ENCODE data around the gene EHD1.
A peak's percentile ranks its signal among the peaks of the same experiment; 100 is the strongest.

EHD1 gene

GRCh38 chr11:64872790-64873488 is 5.5 kb downstream of the EHD1 start:
- no peak for DNase-seq (ENCODE audit: low read depth)

- no peak for DNase-seq (ENCODE audit: low read depth)
Observed at GRCh38 chr11:64871492-64871891, 6.9 kb downstream of the EHD1 start.

DNA sequence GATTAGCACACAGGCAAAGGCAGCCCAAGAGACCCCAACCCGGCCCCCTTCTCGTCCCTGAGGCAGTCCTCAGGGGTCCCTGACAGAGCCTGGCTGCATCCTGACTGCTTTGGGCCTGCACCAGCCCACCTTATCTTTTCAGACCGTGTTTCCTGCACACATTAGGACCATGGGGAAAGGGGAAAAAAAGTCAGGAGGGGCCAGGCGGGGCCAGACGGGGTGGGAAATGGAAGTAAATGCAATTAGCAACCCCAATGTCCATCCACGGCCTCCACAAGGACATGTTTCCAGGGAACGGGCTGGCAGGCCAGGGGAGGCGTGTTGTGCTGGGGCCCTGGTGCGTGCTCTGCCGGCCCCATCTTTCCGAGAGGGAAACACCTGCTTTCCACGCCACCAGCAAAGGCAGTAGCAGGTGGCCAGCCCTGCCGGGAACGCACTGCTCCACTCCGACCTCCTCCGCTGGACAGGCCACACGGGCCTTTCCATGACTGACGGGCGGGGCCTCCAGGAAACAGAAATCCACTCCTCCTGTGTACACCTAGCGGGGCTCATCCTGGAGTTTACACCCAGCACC is 7.4 kb downstream of the EHD1 start:
- DNase-seq (ENCODE audit: low read depth) = no peak

DNA sequence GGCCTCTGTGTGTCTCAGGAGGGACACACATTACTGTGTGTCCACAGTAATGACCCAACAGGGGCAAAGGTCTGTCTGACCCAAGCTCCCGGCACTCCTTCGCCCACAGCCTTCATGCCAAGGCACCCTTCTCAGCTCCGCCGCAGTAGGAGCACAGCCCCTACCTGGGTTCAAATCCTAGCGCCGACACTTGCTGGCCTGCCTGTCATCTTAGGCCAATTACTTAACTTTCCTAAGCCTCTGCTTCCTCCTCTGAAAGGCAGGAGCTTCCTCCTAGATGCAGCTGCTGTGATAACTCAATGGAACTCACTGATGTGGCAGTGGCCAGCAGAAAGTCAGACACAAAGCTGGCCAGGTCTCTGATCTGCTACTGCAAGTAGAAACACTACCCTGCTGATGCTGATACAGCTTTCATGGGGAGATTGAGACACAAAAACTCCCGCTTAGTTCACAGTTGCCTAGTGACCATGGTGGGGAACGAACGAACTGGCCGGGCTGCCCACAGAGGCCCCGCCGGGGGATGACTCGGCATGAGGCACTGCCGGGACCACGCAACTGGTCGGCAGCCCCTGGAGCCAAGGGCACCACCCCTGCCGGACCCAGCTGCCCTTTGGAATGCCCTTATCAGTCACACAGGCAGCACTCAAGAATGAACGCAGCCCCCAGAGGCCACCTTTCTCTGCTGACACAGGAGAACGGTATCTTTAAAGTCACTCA is 8.1 kb downstream of the EHD1 start:
- no peak for DNase-seq (ENCODE audit: low read depth)

- DNase-seq (ENCODE audit: low read depth) = no peak
Observed at GRCh38 chr11:64869571-64870175, 8.7 kb downstream of the EHD1 start.

GRCh38 chr11:64868904-64869570 is 9.4 kb downstream of the EHD1 start:
- no peak for DNase-seq (ENCODE audit: low read depth)

DNA sequence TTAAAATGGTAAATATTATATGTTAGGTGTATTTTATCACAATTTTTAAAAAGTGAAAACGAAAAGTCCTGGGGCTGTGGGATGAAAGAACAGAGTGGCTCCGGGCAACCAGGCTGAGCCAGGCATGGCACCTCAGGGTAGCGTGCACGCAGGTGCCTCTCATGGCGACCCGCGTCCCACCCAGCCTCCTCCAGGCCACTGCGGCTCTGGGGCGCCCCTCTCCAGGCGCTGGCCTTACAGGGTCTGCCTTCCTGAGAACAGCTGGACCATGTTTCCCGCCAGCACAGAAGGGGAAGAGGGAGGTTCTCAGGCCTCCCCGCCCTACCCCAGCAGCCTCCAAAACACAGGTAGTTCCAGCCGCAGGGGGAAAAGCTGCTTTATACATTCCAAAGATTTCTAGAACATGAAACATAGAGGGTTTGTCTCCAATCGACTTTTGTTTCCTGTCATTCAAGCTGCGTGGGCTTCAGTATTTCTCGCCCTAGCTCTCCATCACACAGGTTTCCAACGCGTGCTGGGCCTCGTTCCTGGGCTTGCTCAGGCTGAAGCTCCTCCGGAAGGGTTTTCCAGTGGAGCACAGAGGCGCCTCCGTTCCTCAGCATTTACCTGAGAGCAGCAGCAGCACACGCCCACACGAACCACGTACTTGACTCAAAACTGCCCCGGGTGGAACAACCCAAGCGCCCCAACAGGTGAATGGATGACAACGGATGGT is 10.5 kb downstream of the EHD1 start:
- DNase-seq (ENCODE audit: low read depth) = no peak

- no peak for DNase-seq (ENCODE audit: low read depth)
Observed at GRCh38 chr11:64866173-64866491, 12.3 kb downstream of the EHD1 start.

GRCh38 chr11:64865286-64866172 is 12.9 kb downstream of the EHD1 start:
- no peak for DNase-seq (ENCODE audit: low read depth)

DNA sequence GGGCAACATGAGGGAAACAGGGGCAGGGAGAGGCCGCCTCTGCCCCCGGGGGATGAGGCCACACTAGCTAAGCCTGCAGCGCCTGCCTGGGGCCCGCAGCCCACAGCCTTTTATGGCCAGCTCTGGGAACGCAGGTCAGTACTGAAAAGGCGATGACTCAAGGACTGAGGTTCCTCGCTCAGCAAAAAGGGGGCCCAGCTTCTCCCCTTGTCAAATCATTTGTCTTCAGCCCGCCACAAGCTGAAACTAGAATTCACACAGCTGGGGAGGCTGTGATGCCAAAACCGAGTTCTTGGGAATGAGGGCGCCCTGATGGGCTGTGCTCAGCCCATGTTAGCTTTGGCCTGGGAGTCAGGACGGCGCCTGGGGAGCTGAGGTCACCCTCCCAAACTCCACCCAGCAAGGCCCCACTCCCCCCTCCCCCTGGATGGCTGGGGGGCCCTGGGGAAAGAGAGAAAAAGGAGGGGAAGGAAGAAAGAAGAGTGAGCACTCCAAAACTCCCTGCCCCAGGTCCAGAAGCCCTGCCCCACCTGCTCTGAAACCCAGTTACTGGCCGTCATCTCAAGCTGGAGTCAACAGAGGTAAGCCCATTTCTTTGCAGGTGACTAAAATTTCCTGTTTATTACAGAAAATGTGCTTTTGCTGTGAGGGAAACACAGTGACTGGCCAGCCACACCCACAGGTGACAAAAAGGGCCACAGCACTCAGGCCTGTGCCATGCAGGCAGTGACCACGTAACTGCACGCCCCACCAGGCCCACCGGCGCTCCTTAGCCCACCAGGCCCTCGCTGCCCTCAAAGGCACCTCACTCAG is 13.7 kb downstream of the EHD1 start:
- no peak for DNase-seq (ENCODE audit: low read depth)

- DNase-seq (ENCODE audit: low read depth) = no peak
Observed at GRCh38 chr11:64864135-64864472, 14.3 kb downstream of the EHD1 start.

DNA sequence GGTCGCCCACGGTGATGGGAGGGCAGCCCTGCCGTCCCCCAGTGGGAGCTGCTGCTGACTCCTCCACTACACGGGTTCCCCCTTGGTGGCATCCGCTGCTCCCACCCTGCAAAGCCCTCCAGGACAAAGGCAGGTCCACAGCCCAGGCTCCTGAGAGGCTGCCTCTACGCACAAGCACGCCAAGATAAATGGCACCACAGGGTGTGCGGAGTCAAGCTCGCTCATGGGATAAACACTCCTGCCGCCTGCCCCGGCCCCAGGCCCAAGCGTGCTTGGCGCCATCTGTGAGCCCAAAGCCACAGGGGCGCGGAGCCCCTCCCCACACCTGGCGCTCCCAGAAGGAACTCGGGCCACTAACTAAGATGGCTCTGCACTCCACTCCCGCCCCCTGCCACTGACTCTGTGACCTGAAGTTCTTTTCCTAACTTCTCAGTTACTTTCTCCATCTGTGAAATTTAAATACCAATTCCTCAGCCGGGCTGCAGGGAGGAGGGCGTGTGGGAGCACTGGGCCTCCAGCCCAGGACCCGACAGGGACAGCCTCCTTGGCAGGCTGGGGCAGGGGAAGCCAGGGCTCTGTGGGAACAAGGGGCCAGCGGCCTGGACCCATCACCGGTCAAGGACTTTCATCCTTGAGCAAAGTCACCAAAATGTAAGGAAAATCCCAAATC is 14.9 kb downstream of the EHD1 start:
- no peak for DNase-seq (ENCODE audit: low read depth)

DNA sequence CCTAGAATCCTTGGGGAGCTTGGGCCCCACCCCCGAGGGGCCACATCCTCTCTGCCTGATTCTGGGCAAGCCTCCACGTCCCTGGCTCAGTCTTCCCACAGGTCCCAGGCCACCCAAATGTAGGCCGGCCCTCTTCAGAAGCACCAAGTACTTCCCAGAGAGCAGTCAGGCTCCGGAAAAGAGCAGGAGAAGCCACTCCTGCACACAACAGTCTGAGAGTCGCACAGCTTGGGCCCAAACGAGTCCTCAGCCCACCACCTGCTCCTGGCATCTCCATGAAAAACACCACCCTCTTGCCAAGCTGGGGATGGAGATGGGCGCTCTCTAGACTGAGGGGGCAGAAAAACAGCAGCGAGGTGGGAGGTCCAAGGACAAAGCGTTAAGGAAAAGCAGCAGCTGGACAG is 15.4 kb downstream of the EHD1 start:
- no peak for DNase-seq (ENCODE audit: low read depth)

DNA sequence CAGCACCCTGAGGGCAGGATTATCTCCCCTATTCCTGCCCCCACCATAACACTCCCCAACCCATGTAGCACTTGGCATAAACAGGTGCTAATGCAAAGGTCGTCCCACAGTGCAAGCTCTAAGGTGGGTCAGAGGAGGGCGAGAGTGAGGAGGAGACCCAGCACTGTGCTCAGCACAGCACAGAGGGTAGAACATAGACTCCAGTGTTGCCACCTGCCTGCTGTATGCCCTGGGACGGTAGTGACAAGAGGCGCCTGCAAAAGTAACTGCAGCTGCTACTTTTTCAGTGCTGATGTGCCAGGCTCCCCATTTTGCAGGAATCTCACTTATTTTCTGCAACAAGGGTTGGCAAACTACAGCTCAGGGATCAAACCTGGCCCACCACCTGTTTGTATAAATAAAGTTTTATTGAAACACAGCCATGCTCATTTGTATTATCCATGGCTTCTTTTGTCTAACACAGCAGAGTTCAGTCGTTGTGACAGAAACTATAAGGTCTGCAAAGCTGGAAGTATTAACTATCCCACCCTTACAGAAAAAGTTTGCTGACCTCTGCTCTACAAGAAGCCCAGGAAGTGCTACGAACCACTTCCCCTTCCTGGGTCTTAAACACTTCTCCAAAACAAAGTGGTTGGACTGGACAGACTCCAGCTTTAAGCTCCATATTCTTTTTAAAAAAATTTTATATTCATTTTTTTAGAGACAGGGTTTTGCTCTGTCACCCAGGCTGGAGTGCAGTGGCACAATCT is 17.0 kb downstream of the EHD1 start:
- DNase-seq (ENCODE audit: low read depth) = no peak

DNA sequence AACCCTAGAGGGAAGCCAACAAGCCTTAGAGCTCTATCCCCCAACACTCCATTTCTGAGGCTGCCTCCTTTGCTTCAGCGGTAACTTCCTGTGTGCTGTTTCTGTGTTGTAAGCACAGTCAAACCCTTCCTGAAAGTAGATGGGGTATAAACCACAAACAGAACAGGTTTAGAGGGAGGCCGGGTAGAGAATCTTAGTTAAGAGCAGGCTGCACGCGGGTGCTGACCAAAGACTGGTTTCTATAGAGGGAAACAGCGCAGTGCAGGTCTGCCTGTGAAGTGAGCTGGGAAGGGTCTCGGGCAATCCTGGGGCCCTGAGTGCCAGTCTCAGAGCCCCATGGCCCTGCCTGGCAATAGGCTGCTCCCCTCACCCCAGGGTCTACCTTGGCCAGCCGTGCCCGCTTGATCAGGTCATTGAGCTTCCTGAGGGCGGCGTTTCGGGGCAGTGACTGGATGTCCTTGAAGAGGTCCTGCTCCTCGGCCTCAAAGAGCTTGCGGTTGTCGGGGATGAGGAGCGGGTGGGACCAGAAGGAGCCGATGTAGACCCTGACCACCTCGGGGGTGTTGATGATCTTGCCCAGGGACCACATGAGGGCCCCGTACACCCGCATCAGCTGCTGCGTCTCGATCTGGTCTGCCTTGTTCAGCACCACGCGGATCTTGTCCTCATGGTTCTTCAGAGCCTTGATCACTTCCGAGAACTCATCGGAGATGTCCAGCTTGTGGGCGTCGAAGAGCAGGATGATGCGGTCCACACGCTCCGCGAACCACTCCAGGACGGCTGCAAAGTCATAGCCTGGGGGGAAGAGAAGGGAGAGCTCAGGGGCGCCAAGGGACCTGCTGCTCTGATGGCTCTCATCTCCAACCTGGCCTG is 18.6 kb downstream of the EHD1 start:
- DNase-seq (ENCODE audit: low read depth) = no peak

DNA sequence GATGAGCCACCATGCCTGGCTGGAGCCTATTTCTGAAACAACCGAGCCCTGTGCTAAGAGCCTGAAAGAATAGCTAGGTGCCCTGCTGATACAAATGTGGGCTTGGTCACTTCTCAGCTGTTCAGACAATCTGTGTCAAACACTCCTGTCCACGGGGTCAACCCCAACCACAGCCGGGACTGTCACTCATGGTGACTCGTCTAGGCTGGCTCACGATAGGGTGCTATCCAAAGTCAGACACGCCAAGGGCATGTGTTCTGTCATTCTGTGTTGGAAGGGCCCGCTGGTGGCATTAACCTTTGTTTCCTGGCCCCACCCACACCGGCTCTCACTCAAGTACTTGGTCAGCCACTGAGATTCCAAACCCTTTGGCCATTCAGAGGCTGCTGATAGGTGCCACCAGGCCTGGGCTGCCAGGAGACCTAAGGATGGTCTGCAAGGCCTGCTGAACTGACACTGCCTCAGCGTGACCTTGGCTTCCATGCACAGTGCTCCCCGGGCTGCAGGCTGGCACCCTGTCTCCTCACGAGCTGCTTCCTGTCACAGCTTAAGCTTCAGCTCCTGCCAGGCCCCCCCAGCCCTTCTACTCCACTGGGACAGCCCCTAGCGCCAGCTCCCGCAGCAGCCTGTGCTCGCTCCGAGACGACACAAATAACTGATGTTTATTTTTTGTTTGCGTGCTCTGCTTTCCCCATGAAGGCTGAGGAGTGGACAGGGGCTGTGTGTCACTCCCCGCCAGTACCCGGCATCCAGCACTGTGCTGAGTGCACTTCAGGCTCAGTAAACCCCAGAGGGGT is 19.8 kb downstream of the EHD1 start:
- DNase-seq (ENCODE audit: low read depth) = peak; percentile 52

GRCh38 chr11:64857485-64857884 is 20.9 kb downstream of the EHD1 start:
- DNase-seq (ENCODE audit: low read depth) = no peak

All from stimulated activated CD8-positive, alpha-beta memory T cell treated with anti-CD3 and anti-CD28 coated beads, Interleukin-12 subunit alpha, Interleukin-12 subunit beta, amount 100 ng/mL, for 1 hour (primary cell).